MM.1S (cell line): Measurements from ENCODE around the gene WNT3.

Experiments
- DNase-seq: peaks from one replicate; pipeline ENCODE4 v3.0.0-alpha.2; 2015
- H2AFZ ChIP-seq: fragments of 300-600 bp; sonication (generic); 2 replicates; pipeline ENCODE4 v1.6.0; 2016; ENCODE audit warnings: antibody characterized with exemption, low read length
- H3F3A ChIP-seq: fragments of 300-600 bp; sonication (generic); 2 replicates; pipeline ENCODE4 v1.6.1; 2016; ENCODE audit warnings: mild to moderate bottlenecking, antibody characterized with exemption, low read length, moderate library complexity, mixed read lengths; ENCODE audit not compliant: insufficient read depth
- H3K27ac ChIP-seq: fragments of 300-600 bp; sonication (generic); 2 replicates; pipeline ENCODE4 v1.5.1; 2016; ENCODE audit warnings: mild to moderate bottlenecking, low read length
- H3K27me3 ChIP-seq: fragments of 300-600 bp; sonication (generic); replicated peaks from 2 replicates; pipeline ENCODE4 v1.6.0; 2016; ENCODE audit warnings: low read length; ENCODE audit not compliant: insufficient read depth
- H3K36me3 ChIP-seq: fragments of 300-600 bp; sonication (generic); replicated peaks from 2 replicates; pipeline ENCODE4 v1.6.1; 2016; ENCODE audit warnings: mild to moderate bottlenecking, low read length, mixed read lengths; ENCODE audit not compliant: insufficient read depth
- H3K4me1 ChIP-seq: fragments of 300-600 bp; sonication (generic); 2 replicates; pipeline ENCODE4 v1.6.1; 2016; ENCODE audit warnings: low read length, mixed read lengths
- H3K4me2 ChIP-seq: fragments of 300-600 bp; sonication (generic); 2 replicates; pipeline ENCODE4 v1.6.0; 2016; ENCODE audit warnings: low read depth, low read length
- H3K4me3 ChIP-seq: fragments of 300-600 bp; sonication (generic); 2 replicates; pipeline ENCODE4 v1.5.1; 2016; ENCODE audit warnings: low read length, mixed read lengths
- H3K79me2 ChIP-seq: fragments of 300-600 bp; sonication (generic); 2 replicates; pipeline ENCODE4 v1.6.1; 2016; ENCODE audit warnings: mixed run types, low read length, mixed read lengths
- H3K9ac ChIP-seq: fragments of 300-600 bp; sonication (generic); 2 replicates; pipeline ENCODE4 v1.6.1; 2016; ENCODE audit warnings: low read length, mixed read lengths
- H3K9me2 ChIP-seq: fragments of 300-600 bp; sonication (generic); replicated peaks from 2 replicates; pipeline ENCODE4 v1.6.1; 2016; ENCODE audit warnings: mild to moderate bottlenecking, low read length, mixed read lengths; ENCODE audit not compliant: insufficient read depth
- H3K9me3 ChIP-seq: fragments of 300-600 bp; sonication (generic); replicated peaks from 2 replicates; pipeline ENCODE4 v1.6.1; 2016; ENCODE audit warnings: mild to moderate bottlenecking, low read length, mixed read lengths; ENCODE audit not compliant: insufficient read depth
- H4K20me1 ChIP-seq: fragments of 300-600 bp; sonication (generic); 2 replicates; pipeline ENCODE4 v1.6.1; 2016; ENCODE audit warnings: mild to moderate bottlenecking, low read length, moderate library complexity, mixed read lengths; ENCODE audit not compliant: insufficient read depth
- CTCF ChIP-seq: fragments of 300-600 bp; sonication (generic); IDR thresholded peaks from 2 replicates; pipeline ENCODE4 v1.5.1; 2016; ENCODE audit warnings: antibody characterized with exemption, low read length, mixed read lengths
- EZH2 ChIP-seq: fragments of 300-600 bp; sonication (generic); optimal IDR thresholded peaks from 2 replicates; pipeline ENCODE3; 2017; ENCODE audit warnings: low read depth, mild to moderate bottlenecking, antibody characterized with exemption, low read length, mixed read lengths
- EZH2phosphoT487 ChIP-seq: fragments of 300-600 bp; sonication (generic); IDR thresholded peaks from 2 replicates; pipeline ENCODE4 v1.6.1; 2018; ENCODE audit warnings: antibody characterized with exemption, low read length

WNT3 gene

GRCh38 chr17:46766493-46767491, 51.7 kb downstream of the WNT3 start:
- no peaks in the 10 kb centered on the region for H3F3A ChIP-seq
- no peaks in the 10 kb centered on the region for H3K9me3 ChIP-seq
- H3K4me1 ChIP-seq = no peaks in the 10 kb centered on the region
- peaks cover 19% of the 10 kb centered on the region for H3K27me3 ChIP-seq
- H3K4me2 ChIP-seq = no peak overlapping the region
- H4K20me1 ChIP-seq = no peaks in the 10 kb centered on the region
- H3K4me3 ChIP-seq = no peak overlapping the region
- H3K27ac ChIP-seq = no peak overlapping the region
- H3K9me2 ChIP-seq = no peaks in the 10 kb centered on the region
- H3K79me2 ChIP-seq = no peaks in the 10 kb centered on the region
- H2AFZ ChIP-seq = no peak overlapping the region
- H3K36me3 ChIP-seq = no peaks in the 10 kb centered on the region
- TF ChIP-seq EZH2phosphoT487 = no peak
- no peak for TF ChIP-seq EZH2
- no peak for TF ChIP-seq CTCF
- DNase-seq = no peak
- no peak overlapping the region for H3K9ac ChIP-seq

- Histone ChIP-seq H3K27ac (no peak overlapping the region), H3K27me3 (peaks cover 12% of the 10 kb centered on the region), H3K79me2 (no peaks in the 10 kb centered on the region), H3K4me1 (no peaks in the 10 kb centered on the region), H3K36me3 (no peaks in the 10 kb centered on the region), H3K9me3 (no peaks in the 10 kb centered on the region), H3K4me2 (no peak overlapping the region), H3K9me2 (no peaks in the 10 kb centered on the region), H2AFZ (no peak overlapping the region), H3K9ac (no peak overlapping the region), H4K20me1 (no peaks in the 10 kb centered on the region), H3K4me3 (no peak overlapping the region), H3F3A (no peaks in the 10 kb centered on the region)
- no peak for DNase-seq
- no peak for TF ChIP-seq EZH2
- TF ChIP-seq EZH2phosphoT487 = no peak
- no peak for TF ChIP-seq CTCF
These were observed 53.0 kb downstream of the WNT3 start for GRCh38 chr17:46765453-46765852.

- no peak overlapping the region for H3K27ac ChIP-seq
- no peaks in the 10 kb centered on the region for H3K4me1 ChIP-seq
- no peaks in the 10 kb centered on the region for H3K79me2 ChIP-seq
- H3K9ac ChIP-seq = no peak overlapping the region
- H3K9me3 ChIP-seq = no peaks in the 10 kb centered on the region
- no peak overlapping the region for H3K4me3 ChIP-seq
- no peak overlapping the region for H3K4me2 ChIP-seq
- no peaks in the 10 kb centered on the region for H3F3A ChIP-seq
- H3K36me3 ChIP-seq = no peaks in the 10 kb centered on the region
- TF ChIP-seq EZH2 (no peak), EZH2phosphoT487 (no peak), CTCF (no peak)
- no peak overlapping the region for H2AFZ ChIP-seq
- H4K20me1 ChIP-seq = no peaks in the 10 kb centered on the region
- no peak for DNase-seq
- H3K27me3 ChIP-seq = peaks cover 6% of the 10 kb centered on the region
- H3K9me2 ChIP-seq = no peaks in the 10 kb centered on the region
These were observed 53.6 kb downstream of the WNT3 start for GRCh38 chr17:46764709-46765401.
